HG02571 (cell line): ENCODE data around the gene NPDC1.

Source experiments
- ATAC-seq: cut with Tn5 transposase; IDR thresholded peaks from one replicate; pipeline ENCODE4 v1.9.1; 2021; ENCODE audit warnings: mild to moderate bottlenecking, moderate library complexity; ENCODE audit not compliant: unreplicated experiment

The NPDC1 gene

DNA sequence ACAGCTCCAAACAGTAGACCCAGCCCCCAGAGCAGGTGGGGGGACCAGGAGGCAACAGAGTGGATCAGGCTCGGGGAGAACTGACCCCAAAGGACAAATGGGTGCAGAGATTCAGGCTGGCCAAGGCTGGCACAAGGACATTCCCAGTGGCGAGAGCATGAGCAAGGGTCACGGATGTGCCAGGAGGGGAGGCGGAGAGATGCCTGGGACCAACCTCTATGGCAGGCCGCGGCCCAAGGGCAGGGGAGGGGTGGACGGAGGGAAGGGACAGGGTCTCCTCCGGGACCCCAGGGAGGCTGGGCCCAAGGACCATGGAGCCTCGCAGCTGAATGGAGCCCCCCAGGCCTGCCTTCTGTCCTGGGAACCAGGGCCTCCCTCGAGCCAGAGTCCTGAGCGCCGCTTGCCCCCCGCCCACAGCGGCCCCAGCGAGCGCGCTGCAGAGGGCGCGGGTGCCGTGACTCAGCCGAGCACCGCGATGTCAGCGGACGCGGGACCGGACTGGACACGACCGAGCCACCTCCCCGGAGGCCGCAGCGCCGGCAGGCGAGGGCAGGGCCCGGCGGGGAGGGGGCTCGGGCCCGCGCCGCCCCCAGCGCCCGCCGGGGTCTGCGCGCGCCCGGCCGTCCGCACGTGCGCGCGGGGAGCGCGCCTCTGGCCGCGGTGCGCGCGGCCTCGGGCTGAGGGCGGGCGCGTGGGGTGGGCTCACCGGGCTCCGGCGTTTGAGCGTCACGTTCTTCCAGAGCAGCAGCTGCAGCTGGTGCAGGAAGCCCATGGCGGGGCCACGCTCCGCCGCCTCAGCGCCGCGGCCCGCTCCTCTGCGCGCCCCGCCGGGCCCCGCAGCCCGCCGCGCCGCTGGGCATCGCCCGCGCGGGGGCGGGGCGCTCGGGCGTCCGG is 18.4 kb downstream of the NPDC1 start, which contains the start of gene ABCA2:
ABCA2 (minus strand) TSS at position 869 of the 894 bp plus-strand sequence; CDS start at position 772, 97 bp downstream.
- ATAC-seq: no peak

DNA sequence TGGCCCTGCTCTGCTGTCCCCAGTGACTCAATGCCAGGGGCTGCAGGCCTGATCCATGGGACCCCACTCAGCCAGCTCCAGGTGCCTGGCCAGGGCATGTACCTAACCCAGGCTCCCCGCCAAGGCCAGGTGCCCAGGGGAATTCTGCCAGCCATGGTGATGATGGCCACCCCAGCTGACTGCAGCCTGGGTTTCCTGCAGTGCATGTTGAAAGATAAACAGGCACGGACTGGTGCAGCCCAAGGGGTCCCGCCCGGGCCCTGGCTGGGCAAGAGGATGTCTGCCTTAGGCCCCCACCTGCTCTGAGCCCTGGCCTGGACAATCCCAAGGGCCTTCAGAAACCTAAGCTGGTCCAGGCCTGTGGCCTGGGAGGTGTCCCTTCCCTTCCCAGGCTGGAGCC is 19.1 kb downstream of the NPDC1 start:
- no peak for ATAC-seq

DNA sequence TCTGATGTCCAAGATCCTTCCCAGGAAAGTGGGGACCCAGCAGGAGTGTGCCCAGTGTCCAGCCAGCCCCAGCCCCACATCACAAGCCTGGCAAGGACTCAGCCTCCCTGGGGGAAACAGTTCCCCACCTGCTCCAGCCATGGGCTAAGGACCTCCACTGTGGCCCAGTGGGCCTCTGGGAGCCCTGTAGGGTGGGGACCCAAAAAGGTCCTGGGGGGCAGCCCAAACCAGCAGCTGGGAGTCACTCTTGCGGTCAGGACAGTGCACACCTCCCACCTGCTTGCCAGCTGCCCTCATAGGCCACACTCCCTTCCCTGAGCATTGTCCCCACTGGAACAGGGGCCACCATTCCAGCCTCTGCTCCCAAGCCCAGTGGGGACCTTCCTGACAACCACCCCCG is 19.6 kb downstream of the NPDC1 start:
- no peak for ATAC-seq

DNA sequence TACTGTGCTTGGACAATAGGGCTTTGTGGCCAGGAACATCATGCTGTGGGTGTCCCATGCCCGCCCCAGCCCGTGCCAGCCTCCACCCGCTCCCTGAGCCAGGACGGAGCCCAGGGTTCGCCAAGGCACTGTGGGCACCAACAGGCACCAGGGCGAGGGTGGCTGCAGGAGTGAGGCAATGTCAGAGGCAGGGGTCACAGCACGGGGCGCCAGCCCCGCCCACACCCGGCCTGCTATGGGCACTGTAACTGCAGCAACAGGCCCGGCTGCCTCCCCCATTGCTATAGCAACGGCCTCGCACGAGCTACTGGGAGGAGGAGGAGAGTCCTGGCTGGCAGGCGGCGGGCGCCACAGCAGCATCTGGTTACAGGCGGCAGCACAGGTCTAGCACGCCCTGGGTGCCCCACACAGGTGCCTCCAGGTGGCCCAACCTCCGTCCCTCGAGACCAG is 20.4 kb downstream of the NPDC1 start:
- no peak for ATAC-seq

DNA sequence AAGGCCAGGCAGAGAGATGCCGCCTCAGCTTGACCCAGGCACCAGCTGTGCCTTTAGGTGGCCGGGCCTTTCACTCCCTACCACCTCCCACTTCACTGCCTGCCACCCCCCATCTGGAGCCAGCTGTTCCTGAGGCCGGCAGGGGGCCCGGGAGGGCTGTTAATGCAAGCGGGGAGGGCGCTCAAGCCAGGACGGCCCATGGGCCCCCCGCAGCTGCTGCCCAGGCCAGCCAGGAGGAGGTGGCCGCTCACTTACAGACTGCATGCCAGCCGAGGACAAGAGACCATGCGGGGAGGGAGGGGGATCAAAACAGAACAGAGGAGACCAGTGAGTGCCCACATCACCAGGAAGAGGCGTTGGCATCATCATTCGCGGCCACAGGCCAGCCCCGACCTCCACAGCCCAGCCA is 22.4 kb downstream of the NPDC1 start:
- no peak for ATAC-seq

DNA sequence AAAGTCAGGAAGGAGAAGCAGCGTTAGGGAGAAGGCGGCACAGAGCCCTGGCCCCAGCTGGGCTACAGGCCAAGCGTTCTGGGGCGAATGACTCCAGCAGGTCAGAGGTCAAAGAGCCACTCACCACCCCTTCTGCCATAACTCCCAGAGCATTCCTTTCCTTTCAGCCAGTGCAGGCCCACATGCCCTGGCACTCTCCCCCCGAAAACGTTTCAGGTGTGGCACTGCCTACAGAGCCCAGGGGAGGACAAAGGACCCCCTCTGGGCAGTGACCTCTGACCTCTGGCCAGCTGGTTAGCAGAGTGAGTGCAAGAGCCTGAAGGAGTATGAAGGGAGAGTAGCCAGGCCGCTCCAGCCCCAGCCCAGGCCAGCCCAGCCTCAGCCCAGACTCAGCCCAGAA is 22.8 kb downstream of the NPDC1 start:
- no peak for ATAC-seq

DNA sequence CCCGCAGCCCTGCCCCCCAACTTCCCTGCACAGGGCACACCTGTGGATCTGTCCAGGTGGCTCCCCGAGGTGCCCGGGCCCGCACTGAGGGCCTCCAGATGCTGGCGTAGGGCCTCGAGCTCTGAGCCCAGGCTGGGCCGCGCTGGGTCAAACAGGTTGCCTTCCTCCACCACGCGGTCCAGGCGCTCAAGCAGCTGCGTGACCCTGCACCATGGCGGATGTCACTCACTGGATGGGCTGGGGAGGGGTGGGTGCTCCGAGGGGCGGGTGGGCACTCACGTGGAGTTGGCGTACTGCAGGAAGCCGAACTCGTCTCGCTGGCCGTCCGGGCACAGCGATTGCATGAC is 23.3 kb downstream of the NPDC1 start:
- no peak for ATAC-seq

DNA sequence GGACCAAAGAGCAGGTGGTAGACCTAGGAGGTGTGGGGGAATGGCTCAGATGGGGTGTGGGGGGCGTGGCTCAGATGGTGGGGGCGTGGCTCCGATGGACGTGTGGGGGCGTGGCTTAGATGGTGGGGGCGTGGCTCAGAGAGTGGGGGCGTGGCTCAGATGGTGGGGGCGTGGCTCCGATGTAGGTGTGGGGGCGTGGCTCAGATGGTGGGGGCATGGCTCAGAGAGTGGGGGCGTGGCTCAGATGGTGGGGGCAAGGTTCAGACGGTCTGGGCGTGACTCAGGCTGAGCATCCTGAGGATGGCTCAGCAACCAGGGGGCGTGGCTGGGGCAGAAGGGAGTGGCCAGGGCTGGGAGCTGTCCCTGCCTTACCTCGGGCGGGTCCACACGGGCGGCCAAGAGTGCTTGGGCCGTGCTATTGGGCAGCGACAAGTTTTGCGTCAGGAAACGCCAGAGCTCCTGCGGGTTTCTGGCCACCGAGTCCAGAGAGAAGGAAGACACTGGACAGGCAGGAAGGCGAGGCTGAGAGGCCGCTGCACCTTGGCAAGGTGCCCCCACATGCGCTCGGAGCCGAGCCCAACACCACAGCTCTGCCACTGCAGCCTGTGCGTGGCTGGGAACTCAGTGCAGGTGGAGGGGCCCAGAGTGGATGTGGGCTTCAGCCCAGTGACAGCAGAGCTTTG is 23.9 kb downstream of the NPDC1 start:
- ATAC-seq: no peak

DNA sequence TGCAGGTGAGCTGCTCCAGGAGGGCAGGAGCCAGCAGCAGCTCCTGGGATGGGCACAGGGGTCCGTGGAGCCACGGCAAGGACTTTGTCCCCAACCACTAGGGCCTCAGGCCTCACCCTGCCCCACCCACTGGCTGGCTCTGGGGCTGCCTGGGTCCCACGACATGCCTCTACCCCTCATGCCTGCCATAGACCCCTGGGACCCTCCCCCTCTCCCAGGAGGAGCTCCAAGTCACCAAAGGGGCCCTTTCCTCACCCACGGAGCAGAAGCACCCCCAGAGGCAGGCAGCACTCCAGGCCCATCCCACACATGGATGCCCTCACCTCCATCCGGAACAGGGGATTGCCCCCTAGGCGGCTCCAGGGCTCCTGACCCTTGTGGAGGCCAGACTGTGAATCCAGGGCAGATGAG is 24.4 kb downstream of the NPDC1 start:
- no peak for ATAC-seq

DNA sequence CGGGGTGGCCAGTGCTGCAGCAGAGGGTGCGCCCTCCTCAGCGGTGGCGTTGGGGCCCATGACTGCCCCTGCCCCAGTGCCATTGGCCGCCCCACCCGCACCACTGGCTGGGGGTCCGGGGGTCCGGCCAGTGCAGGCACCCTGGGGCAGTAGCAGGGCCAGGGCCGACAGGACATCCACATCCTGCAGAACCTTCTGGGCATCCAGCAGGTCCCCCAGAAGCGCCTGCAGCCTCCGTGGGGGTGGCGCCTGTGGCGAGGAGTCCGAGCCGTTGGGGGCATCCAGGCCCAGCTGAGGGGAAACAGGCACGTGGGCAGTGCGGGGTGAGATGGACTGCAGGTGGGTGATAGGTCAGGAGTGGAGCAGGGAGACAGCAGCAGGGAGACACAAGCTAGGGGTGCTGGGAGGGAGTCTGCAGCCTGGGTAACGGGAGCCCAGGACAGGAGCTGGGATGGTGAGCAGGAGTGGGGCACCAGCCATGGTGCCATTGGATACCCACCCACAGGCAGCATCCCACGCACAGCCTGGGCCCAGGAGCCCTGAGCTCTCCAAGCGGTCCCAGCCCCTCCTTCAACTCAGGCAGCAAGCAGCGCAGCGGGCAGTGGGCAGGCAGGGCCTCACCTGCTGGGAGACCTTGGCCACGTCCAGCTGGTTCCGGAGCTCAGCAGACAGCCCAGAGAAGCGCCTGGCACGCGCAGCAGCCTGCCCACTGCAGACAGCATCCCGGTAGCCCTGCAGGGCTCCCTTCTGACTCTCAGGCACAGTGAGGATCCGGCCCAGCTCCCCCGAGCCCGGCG is 25.0 kb downstream of the NPDC1 start:
- ATAC-seq: no peak

DNA sequence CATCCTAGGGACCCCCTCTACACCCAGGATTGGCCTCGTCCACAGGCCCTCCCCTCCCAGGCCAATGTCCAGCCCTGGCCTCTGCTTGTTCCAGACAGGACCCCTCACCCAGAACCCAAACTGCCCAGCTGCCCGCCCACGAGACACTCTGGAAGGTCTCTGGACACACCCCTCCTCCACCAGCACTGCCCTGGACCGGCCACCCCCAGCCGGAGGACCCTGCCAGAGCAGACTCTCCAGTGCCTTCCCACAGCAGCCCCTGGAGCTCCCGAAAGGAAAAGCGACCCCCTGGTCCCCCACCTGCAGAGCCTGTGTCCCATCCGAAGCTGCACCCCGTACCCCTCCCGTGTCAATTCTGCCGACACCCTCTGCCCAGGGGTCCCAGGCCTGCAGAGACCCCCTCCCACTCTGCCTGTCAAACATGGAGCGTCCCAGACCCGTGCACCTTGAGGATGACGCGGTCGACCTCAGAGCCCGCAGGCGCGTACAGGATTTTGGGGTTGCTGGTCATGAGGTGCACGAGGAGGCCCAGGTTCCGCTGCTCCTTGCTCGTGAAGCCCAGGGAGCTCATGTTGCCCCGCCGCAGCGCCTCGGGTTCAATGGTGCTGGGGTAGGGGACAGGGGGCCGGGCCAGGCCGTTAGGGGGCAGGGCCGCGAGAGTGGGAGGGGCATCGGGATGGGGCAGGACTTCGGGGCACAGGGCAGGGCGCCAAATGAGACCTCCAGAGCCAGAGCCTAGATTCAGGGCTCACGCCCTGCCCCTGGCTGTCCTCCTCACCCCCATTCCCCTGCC is 25.9 kb downstream of the NPDC1 start:
- no peak for ATAC-seq

DNA sequence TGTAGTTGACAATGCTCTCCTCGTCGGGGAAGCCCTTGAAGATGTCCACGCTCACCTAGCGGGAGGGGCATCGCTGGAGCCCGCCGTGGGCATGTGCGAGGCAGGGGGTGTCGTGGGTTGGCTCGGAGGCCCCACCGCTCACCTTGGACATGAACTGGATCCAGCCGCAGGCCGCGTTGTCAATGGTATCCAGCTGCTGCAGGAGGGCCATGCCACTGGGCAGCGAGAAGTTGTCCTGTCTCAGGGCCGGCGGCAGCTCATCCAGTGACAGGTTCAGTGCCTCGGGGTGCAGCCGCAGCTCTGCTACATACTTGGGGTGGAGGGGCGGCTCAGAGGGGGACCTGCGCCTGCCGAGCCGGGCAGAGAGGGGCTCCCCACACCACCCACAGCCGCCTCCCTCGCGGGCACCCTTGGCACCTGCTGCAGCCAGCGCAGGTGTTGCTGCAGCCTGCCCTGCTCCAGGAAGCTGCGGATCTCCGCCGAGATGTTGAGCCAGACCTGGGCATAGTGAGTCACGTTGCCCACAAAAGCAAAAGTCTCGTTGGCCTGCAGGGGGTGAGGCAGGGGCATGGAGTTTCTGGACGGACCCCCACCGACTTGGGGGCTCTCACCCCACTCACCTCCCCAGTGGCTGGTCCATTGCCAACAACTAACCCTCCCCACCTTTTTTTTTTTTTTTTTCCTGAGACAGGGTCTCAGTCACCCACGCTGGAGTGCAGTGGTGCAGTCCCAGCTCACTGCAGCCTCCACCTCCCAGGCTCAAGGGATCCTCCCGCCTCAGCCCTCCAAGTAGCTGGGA is 27.0 kb downstream of the NPDC1 start:
- ATAC-seq: no peak

DNA sequence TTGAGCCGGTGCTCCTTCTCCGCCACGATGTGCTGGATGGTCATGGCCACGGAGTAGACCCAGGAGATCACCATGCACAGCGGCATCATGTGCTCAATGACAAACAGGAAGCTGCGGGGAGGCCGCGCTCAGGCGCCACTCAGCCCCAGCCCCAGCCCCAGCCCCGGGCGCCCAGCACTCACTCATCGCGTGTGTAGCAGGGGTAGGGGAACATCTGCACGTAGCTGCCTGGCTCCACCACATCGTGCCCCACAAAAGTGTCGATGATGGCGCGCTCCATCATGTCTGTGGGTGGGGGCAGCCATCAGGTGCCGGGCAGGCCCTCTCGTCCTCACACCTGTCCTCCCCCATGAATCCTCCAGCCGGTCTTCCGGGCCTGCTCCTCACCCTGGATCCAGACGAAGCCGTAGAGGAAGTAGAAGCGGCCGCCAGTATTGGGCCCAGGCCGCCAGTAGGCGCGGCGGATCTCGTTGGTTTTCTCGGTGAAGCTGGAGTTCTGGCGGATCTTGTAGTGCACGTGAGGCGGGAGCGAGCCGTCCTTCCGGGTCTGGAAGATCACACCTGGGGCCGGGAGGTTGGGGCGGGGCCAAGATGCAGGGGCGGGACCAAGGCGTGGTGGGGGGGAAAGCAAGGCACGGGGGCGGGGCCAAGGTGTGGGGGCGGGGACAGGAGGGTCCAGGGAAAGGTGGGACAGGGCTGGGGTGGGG is 28.0 kb downstream of the NPDC1 start:
- no peak for ATAC-seq

DNA sequence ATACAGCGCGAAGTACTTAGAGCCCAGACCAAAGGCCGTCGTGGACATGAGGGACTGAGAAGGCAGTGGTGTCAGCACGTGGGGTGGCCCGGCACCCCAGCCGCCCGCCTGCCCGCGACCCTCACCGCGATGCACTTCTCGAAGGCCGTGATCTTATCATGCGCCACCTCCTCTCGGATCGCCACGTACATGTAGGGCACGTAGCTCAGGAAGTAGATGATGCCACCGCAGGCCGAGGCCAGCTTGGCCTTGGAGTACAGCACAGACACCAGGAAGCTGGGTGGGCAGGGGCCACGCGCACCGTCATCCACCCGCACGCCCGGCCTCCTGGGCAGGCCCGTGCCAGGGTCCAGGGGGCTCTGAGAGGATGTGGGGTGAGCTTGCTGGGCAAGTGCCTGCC is 28.9 kb downstream of the NPDC1 start:
- ATAC-seq: no peak

DNA sequence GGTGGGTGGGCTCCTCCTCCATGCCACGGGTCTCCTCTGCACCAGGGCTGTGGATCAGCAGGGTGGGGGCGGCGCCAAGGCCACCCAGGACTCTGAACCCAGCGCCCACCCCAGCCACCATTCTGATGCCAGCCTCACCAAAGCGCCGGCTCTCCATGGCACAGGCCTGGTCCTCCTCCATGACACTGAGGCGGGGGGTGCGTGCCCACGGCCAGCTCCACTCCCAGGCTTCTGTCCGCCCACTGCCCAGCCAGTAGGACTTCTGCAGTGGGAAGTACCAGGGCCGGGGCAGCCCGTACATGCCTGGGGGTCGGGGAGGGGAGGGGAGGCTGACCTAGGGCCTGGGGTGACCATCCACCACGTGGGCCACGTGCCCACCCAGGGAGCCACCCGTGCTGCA is 29.5 kb downstream of the NPDC1 start:
- no peak for ATAC-seq

DNA sequence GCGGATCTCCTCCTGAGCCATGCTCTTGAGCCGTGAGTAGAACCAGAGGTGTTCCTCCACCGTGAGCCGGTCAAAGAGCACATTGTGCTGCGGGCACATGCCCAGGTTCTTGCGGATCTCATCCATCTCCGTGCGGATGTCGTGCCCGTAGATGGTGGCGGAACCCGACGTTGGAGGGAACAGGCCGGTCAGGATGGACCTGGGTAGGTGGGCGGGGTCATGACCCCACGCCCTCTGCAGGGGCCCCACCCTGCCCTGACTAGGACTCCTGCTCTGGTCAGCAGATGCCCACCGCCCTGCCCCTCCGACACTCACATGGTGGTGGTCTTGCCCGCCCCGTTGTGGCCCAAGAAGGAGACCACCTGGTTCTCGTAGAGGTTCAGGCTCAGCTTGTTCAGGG is 30.0 kb downstream of the NPDC1 start:
- no peak for ATAC-seq

DNA sequence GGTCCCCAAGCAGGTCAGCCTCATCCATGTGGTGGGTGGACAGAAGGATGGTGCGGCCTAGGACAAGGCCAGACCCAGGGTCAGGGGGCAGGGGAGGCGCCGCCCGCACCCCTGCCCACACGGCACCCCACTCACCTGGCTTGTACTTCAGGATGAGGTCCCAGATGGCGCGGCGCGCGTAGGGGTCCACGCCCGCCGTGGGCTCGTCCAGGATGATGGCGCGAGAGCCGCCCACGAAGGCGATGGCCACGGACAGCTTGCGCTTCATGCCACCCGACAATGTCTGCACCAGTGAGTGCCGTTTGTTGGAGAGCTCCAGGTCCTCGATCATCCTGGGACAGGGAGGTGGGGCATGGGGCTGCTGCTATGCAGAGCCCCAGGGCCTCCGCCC is 30.4 kb downstream of the NPDC1 start:
- ATAC-seq: no peak

DNA sequence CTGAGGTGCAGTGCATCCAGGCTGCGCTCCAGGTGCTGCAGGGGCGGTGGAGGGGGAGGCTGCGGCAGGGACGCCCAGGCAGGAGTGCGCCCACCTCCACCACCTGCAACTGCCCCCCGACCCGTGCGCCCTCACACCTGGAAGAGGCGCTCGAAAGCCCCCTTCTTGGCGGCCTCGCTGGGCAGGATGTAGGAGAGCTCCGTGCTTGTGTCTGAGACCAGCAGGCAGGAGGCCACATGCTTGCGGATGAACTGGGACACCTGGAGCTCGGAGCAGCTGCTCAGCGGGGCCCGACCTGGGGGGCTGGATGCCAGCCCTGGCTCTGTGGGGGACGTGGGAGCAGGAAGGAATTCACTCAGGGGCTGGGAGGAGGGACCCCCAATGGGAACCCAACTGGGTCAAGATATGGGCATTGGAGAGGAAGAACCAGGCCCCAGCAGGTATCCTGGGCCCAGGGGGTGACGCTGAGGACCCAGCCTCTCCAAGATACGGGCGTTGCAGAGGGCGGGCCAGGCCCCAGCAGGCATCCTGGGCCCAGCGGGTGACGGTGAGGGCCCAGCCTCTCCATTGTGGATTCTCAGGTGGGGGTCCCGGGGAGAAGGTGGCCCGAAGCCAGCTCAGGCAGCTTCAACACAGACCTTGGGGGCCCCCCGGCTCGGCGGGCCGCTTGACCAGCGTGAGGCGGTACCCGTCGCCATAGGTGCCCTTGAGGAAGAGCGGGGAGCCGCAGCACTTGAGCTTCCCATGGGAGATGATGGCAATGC is 31.0 kb downstream of the NPDC1 start:
- no peak for ATAC-seq

DNA sequence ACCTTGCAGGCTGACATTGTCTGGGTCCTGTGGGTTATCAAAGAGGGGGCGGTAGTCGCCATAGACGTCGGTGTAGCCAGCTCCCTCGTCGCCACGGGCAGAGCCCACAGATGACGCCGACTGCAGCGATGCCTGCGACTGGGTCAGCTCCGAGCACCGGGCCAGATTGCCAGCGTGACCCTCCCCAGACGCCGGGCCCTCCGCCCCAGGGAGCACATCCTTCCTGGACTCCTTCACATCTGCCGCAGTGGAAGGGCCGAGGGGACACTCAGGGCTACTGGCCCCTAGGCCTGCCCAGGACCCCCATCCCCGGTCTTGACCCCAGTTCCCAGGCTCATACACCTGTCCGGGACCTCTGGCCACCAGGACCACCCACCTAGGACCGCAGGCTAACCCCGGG is 31.8 kb downstream of the NPDC1 start:
- ATAC-seq: no peak
